IPS-18a (cell line): Measurements from ENCODE around the gene RASA4B.
"Not testable (repeated sequence)": the region's sequence is repeated elsewhere in the genome, so short reads cannot be mapped to it uniquely, and the experiment has no call there.

Source experiments
- H3K27ac ChIP-seq: one replicate; pipeline ENCODE4 v1.5.1; 2013; ENCODE audit warnings: low read length
- H3K27me3 ChIP-seq: one replicate; pipeline ENCODE4 v1.6.1; 2013; ENCODE audit warnings: mild to moderate bottlenecking, low read length; ENCODE audit not compliant: control insufficient read depth, insufficient read depth
- H3K36me3 ChIP-seq: one replicate; pipeline ENCODE4 v1.6.1; 2013; ENCODE audit warnings: low read depth, low read length; ENCODE audit not compliant: control insufficient read depth
- H3K4me1 ChIP-seq: one replicate; pipeline ENCODE4 v1.6.1; 2013; ENCODE audit warnings: low read depth, low read length; ENCODE audit not compliant: control insufficient read depth
- H3K4me3 ChIP-seq: one replicate; pipeline ENCODE4 v1.5.1; 2013; ENCODE audit warnings: low read length
- H3K9ac ChIP-seq: one replicate; pipeline ENCODE4 v1.6.1; 2013; ENCODE audit warnings: mild to moderate bottlenecking, low read length, moderate library complexity
- H3K9me3 ChIP-seq: one replicate; pipeline ENCODE4 v1.6.1; 2013; ENCODE audit warnings: low read depth, low read length; ENCODE audit not compliant: control insufficient read depth

RASA4B gene

GRCh38 chr7:102479982-102480637 lies 37.5 kb downstream of the RASA4B start:
- not testable (repeated sequence) for H3K4me3 ChIP-seq, H3K27me3 ChIP-seq, H3K4me1 ChIP-seq, H3K9me3 ChIP-seq, H3K9ac ChIP-seq, H3K27ac ChIP-seq, H3K36me3 ChIP-seq

GRCh38 chr7:102479209-102479584 lies 38.4 kb downstream of the RASA4B start:
- H3K4me3 ChIP-seq, H3K9me3 ChIP-seq, H3K36me3 ChIP-seq, H3K9ac ChIP-seq, H3K27me3 ChIP-seq, H3K4me1 ChIP-seq, H3K27ac ChIP-seq: not testable (repeated sequence)

GRCh38 chr7:102478314-102479208 lies 39.0 kb downstream of the RASA4B start, which contains the start of gene POLR2J:
TSS of gene POLR2J (minus strand) at chr7:102478922. CDS start at chr7:102478860, 62 bp downstream.
- H3K9ac ChIP-seq = not testable (repeated sequence)

GRCh38 chr7:102474736-102475435 lies 42.7 kb downstream of the RASA4B start:
- H3K9me3 ChIP-seq, H3K4me1 ChIP-seq, H3K9ac ChIP-seq, H3K27me3 ChIP-seq, H3K4me3 ChIP-seq, H3K27ac ChIP-seq: not testable (repeated sequence)
- peaks cover 14% of the 10 kb centered on the region for H3K36me3 ChIP-seq

More at GRCh38 chr7:102478314-102479208, 39.0 kb downstream of the RASA4B start, which contains the start of gene POLR2J:
- H3K4me1 ChIP-seq, H3K27ac ChIP-seq, H3K4me3 ChIP-seq, H3K27me3 ChIP-seq, H3K9me3 ChIP-seq, H3K36me3 ChIP-seq: not testable (repeated sequence)

GRCh38 chr7:102474116-102474515 lies 43.5 kb downstream of the RASA4B start:
- peaks cover 14% of the 10 kb centered on the region for H3K36me3 ChIP-seq
- H3K9ac ChIP-seq, H3K4me3 ChIP-seq, H3K9me3 ChIP-seq, H3K4me1 ChIP-seq, H3K27ac ChIP-seq, H3K27me3 ChIP-seq: not testable (repeated sequence)

- peaks cover 14% of the 10 kb centered on the region for H3K36me3 ChIP-seq
Measured at GRCh38 chr7:102473271-102473991, 44.1 kb downstream of the RASA4B start.

GRCh38 chr7:102472126-102473041 lies 45.2 kb downstream of the RASA4B start:
- no peaks in the 10 kb centered on the region for H3K4me1 ChIP-seq
- H3K27ac ChIP-seq = no peak overlapping the region
- no peak overlapping the region for H3K9ac ChIP-seq
- H3K36me3 ChIP-seq = peaks cover 14% of the 10 kb centered on the region
- no peaks in the 10 kb centered on the region for H3K27me3 ChIP-seq
- H3K9me3 ChIP-seq = no peaks in the 10 kb centered on the region
- H3K4me3 ChIP-seq = no peak overlapping the region

More at GRCh38 chr7:102473271-102473991, 44.1 kb downstream of the RASA4B start:
- Histone ChIP-seq H3K4me3 (no peak overlapping the region), H3K9me3 (no peaks in the 10 kb centered on the region), H3K27ac (no peak overlapping the region), H3K9ac (no peak overlapping the region), H3K27me3 (no peaks in the 10 kb centered on the region), H3K4me1 (no peaks in the 10 kb centered on the region)

- no peaks in the 10 kb centered on the region for H3K9me3 ChIP-seq
- no peak overlapping the region for H3K27ac ChIP-seq
- H3K27me3 ChIP-seq = no peaks in the 10 kb centered on the region
- H3K9ac ChIP-seq = no peak overlapping the region
- H3K4me3 ChIP-seq = no peak overlapping the region
- no peaks in the 10 kb centered on the region for H3K4me1 ChIP-seq
- peaks cover 14% of the 10 kb centered on the region for H3K36me3 ChIP-seq
Measured at GRCh38 chr7:102471791-102472125, 45.8 kb downstream of the RASA4B start.

- Histone ChIP-seq H3K27me3 (no peaks in the 10 kb centered on the region), H3K9ac (no peak overlapping the region), H3K36me3 (peaks cover 14% of the 10 kb centered on the region), H3K27ac (no peak overlapping the region), H3K9me3 (no peaks in the 10 kb centered on the region), H3K4me1 (no peaks in the 10 kb centered on the region), H3K4me3 (no peak overlapping the region)
Measured at GRCh38 chr7:102469972-102470825, 47.4 kb downstream of the RASA4B start.
